Stimulated activated CD8-positive, alpha-beta memory T cell treated with anti-CD3 and anti-CD28 coated beads, Interleukin-2, amount 100 ng/mL, for 48 hours (primary cell): ENCODE results near the gene PTPRM.

Experiments
- DNase-seq, 2 donors: peaks; one replicate each; pipeline ENCODE4 v3.0.0-alpha.2; 2020; ENCODE audit warnings: low read depth in 2 of 2

Gene PTPRM

DNA sequence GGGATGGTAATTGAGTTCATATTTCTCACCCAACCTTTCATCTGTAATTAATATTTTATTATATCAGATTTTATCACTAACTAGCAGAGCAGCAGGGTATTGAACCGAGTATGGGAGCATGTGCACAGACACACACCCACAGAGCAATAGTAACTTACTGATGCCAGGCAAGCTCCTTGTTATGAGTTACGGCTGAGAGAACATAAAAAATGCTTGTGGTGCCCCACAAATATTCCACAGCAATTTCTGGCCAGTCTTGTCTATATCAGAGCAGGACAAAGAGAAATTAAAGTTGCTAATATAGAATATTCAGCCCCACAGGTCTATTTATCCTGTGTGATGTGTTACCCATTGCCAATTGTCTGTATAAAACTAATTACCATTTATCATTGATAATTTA is 540.3 kb downstream of the PTPRM start:
- DNase-seq = no peak

DNA sequence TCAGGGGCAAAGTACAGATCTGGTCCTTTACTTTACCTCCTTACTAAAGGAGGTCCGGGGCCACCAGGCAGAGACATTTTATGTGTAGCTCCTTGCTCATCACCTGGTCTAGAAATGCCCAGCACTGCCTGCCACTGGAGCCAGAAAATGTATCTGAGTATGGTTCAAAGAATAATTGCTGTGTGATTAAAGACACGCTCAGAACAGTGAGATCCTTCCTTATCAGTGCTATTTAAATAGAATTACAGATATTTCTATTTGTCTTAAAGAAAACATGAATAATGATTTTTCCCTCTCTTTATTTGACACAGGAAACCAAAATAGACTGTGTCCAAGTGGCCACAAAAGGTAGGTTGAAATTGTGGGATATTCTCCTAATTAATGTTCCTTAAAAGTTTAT is 547.4 kb downstream of the PTPRM start:
- DNase-seq = no peak

DNA sequence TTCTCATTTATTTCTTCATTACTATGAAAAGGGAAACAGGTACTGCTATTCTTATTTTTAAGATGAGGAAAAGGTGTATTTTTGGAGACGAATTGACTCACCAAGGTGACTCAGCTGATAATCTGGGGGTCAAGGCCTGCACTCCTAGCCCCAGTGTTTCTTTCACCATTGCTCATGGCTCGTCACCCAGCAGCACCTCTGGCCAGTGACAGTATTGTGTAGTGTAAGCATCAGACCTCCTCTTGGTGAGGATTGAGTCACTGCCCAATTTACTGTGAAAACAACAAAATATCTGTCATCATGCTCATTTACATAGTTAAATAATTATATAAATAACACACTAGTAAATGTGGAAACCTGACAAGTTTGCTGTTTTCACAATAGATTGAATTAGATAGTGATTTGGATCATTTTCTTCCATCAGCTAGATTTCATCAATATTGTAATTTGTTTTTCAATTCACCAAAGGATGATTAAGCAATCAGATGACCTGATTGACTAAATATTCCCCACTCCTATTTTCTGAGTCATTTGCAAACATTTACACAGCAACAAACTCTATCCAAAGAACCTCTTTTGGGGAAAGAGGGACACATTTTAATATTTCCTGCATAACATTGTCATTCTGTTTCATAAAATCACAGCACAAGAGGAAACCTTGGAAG is 549.4 kb downstream of the PTPRM start:
- no peak for DNase-seq

DNA sequence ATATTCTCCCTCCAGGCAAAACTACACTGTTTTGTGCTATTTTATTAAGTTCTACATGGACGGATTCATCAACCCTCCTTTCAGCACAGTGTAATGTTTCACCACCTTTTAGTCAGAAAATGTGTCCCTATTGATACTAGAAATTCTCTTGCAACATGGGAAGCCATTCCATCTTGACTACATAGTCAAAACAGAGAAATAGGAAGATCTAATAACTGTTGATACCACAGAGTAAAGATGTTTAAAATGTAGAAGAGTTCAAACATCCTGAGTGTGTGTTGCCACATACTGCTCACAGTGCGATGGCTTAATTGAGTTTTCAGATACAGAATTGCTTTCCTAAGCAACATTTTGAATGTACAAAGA is 549.9 kb downstream of the PTPRM start:
- DNase-seq = no peak

DNA sequence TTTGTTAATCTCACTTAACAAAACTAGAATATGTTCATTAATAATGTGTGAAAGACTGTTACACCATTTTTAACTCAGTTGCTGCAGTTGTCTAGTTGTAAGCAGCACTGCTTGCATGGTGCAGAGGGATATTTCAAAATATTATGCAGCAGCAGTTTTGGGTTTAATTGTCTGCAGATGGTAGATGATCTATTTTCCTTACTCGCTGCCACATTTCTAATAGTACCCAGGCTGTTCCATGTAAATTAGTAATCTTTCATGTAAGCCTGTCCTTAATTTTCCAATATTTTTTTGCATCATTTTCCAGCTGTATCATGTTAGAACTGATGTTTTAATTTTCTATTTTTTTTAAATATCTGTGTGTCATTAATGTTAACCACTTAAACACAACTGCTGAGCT is 554.0 kb downstream of the PTPRM start:
- no peak for DNase-seq

DNA sequence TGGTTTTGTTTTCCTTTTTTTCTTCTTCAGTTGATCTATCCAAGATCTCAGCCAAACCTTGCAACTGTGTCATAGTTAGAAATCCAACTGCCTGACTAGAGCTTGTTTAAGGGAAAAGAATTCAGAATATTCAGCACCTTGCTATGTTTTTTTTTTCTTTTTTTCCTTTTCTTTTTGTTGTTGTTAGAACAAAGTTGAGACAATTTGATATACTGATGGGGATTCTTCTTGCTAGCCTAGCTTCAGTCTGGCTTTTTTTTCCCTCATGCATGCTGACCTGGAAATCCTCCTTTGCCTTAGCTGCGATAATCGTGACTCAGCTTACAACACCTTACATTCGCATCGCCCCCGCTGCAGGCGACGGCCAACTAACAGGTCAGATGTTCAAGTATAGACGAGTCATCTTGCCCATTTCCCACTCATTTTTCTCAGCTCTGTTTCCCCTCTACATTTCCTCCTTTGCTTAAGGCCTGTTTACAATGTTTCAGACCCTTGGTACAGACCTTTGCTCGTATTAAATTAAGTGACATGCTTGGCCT is 554.9 kb downstream of the PTPRM start:
- no peak for DNase-seq

DNA sequence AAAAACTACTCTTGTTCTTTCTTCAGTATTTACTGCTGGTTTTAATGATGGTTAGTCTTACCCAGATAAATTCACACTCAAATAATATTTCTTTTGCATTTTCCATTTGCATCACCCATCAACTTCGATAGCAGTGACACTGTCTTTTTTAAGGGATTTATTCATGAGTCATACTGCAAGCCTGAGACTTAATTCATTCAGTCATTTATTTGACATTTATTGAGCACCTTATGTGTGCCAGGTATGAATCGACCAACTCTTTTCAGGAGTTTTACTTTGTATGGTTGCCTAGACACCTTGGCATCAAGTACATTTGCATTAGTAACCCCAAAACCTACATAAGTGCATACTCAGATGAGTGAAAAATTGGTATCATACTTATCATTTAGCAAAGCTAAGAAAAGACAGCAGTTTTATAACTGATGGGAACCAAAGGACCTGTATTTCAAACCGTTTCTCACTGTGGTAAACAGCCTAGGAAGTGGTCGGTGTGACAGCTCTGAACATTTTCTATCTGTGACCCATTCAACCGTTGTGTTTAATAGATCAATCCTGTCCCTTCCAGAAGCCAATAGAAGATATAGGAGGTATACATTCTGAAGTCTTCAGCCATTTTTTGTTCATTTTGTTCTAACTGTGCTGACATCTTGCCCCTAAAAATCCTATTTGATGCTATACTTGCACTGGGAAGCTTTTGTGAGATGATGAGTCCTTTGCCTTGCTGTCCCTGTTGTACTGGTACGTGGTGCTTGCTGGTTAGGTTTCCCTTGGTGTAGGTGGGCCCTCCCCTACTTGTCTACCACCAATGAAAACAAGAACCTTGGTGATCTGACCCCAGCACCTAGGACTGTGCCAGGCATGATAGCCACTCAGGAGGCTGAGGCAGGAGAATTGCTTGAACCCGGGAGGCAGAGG is 557.4 kb downstream of the PTPRM start:
- no peak for DNase-seq

DNA sequence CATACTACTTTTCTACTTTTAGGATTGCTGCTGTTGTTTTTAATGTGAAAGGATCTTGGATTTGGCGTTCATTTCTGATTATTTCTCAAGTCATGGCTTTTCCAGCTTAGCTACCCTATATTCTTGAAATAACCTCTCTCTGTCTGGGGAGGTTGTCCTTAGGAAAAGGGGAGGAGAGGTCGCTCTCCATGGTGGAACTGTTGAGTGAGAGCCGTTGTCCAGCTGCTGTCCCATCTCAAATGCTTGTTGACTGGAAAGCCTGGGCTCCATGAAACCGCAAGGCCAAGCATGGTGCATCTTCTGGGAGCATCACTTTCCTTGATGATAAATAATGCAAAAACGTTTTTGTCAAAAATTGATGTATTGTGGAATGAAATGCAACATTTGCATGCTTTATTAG is 563.0 kb downstream of the PTPRM start:
- no peak for DNase-seq

DNA sequence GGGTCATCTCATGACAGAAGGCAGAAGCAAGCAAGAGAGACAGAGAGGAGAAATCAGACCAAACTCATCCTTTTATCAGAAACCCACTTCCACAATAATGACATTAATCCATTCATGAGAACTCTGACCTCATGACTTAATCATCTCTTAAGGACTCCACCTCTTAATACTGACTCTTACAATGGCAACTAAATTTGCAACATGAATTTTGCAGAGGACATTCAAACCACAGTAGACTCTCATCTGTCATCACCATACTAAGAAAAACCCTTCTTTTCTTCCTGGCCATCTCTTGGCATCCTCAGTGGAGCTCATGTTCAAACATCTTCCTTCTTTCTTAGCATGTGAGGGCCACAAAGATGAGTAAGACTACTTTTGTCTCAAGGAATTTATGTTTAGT is 565.9 kb downstream of the PTPRM start:
- DNase-seq = no peak

DNA sequence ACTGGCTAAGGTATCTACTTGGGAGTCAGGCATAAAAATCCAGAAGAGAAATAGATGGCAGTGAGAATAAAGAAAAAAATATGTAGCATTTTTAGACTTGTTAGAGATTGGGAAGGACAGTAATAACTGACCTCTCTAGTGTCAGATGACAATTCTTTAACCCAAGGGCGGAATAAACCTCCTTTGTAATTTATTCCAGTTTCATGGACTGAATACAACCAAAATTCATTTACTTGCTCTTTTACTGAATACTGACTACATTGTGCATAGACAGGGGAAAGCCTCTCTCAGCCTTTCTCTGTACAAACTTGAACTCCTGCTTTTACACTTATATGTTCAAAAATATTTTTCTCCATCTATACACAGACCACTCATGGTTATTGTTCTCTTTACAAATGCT is 566.8 kb downstream of the PTPRM start:
- DNase-seq = no peak

DNA sequence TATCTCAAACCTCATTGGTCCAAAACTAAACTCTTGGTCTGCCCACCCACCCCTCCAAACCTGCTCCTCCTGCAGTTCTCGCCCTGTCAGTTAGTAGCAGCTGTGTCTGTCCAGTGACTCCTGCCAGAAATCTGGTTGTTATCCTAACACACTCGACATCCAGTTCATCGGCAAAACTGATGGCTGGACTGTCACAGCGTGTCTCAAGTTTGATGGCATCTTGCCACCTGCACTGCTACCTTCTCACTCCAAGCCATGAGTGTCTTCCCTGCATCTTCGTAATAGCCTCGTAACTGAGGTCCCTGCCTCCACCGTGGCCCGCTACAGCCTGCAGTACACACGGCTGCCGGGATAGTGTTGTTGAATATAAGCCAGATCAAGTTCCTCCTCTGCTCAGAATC is 572.0 kb downstream of the PTPRM start:
- no peak for DNase-seq

DNA sequence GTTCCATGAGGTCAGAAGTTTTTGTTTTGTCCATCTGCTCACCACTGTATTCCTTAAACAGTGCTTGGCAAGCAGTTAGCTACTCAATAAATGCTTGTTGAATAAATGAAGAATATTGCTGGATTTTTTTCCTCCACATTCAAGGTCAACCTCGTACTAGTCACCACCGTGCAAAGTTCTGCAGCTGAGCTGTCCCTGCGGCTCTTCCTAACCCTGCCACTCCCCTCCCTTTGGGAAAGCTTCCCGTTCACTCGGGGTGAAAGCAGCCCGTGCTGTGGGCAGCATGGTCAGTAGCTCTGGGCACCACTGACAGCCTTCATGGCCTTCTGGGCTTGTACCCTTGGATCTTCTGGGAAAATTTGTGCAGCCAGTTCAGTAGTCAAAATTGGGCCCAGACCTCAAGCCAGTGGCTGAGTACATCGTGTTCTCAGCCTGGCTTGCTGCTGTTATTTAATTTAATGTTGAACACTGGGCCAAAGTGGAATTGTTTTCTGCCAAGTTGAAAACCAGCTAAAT is 572.8 kb downstream of the PTPRM start:
- no peak for DNase-seq

DNA sequence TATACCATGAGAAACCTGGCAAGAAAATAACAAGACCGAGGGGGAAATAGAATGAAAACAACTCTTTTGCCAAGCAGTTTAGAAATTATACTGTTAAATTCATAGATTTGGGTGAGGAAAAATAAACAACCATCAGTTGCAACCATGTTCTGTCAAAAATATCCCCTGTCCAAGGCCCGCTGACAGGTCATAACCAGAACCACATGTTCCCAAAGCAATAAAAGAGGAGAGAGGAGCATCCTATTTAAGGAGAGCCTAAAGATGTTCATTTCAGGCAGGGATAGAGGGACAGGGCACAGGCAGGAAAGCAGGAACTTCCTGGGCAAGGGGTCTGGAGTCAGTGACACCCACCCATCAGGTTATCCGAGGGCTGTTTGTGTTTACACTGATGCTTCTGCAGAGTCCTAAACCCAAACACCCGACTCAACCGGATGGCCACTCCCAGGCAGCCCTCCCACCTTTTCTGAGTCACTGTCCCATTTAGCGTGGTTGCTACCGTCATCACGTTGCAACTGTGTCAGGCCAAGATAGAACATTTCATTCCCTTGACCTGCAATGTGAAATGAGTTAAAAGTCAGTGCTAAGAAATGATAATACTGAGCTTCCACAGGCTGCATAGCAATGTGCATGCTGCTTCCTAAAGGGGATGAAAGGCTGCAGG is 573.9 kb downstream of the PTPRM start:
- no peak for DNase-seq

DNA sequence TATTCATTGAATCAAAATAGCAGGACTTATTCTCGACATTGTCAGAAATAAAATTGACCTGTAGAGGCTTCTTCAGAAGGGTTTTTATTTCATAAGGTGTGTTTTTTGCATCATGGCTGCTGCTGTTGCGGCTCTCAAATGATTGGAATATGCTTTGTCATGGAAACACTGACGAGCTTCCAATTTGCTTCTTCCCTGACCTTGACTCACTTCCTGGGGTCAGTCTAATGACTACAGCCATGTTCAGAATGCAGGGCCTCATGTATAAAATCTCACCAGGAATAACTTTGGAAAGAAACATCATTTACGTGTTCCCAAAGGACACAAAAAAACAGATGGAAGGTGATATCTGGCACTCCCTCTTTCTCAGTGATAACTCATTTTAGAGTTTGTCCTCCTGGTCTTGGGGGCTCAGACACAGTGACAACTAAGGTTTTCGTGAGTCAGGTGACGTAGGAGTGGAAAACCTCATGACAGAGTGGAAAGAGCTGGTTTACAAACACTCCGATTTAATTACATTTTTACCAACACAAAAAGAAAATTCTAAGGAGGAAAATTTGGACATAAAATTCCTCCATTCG is 575.1 kb downstream of the PTPRM start:
- no peak for DNase-seq

DNA sequence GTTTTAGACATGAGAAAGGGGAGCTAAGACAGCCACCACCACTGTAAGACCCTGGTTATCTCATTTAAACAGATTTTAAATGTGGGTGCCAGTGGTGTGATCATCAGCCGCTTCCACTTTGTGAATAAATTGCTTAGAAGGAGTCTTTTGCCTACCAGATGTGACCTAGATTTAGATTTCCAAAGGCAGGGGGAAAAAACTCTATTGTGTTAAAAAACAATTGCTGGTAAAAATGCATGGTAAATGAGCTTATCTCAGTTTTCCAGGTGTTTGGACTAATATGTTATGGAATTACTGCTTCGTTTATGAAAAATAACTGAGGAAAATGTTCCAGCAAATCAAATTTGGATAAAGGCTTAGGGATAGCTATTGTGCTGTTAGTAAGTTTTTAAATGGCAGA is 575.8 kb downstream of the PTPRM start:
- DNase-seq = no peak

DNA sequence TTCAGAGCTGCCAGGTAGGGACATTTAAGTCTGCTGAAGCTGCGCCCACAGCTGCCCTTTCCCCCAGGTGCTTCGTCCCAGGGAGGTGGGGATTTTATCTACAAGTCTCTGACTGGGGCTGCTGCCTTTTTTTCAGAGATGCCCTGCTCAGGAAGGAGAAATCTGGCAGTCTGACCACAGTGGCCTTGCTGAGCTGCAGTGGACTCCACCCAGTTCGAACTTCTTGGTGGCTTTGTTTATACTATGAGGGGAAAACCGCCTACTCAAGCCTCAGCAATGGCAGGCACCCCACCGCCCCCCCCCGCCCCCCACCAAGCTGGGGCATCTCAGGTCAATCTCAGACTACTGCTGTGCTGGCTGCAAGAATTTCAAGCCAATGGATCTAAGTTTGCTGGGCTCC is 584.1 kb downstream of the PTPRM start:
- DNase-seq = no peak

DNA sequence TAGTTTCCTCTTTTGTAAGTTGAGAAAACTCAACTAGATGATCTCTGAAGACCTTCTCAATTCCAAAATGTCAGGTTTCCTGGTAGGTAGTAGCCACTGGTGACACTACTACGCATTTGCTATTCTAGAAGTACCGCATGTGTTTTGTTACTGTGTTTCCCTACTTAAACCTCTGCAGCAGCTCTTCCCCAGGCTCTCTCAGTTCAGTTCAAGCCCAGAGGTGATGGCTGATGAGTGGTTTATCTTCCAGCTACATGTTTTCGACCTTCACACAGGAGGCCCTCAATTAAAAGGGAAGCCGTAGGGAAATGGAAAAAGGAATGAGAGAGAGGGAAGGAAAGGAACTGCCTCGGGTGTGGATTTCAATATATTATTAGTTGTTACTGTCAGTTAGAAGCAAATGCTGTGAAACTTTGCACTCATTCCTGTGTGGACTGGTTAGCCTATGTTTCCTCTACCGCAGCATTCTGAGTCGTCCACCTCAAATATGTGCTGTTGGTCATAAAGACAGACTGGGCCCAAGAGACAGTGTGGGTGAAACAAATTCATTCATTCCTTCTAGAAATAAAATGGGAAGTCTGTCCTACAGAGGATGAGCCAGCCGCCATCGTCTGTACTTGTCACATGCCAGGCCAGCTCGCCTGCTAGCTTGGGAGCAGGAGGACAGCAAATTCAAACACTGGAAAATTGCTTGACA is 586.9 kb downstream of the PTPRM start:
- no peak for DNase-seq

DNA sequence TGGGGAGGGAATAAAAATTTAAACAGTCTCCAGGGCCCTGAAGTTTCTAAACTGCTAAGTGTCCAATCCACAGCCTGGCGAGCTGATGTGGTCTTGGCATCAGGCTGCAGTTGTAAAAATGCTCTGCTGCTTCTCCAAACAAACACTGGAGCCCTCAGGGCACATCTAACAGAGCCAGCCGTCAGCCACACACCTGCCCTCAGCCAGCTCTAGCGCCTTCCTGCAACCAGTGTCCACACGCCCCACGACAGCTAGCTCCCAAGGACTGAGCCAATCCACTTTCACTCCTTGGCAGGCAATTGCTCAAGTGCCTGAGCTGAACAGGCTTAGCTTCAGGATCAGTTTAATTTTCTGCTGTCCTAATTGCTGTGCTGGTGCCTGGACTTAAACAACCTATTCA is 595.7 kb downstream of the PTPRM start:
- DNase-seq = no peak

DNA sequence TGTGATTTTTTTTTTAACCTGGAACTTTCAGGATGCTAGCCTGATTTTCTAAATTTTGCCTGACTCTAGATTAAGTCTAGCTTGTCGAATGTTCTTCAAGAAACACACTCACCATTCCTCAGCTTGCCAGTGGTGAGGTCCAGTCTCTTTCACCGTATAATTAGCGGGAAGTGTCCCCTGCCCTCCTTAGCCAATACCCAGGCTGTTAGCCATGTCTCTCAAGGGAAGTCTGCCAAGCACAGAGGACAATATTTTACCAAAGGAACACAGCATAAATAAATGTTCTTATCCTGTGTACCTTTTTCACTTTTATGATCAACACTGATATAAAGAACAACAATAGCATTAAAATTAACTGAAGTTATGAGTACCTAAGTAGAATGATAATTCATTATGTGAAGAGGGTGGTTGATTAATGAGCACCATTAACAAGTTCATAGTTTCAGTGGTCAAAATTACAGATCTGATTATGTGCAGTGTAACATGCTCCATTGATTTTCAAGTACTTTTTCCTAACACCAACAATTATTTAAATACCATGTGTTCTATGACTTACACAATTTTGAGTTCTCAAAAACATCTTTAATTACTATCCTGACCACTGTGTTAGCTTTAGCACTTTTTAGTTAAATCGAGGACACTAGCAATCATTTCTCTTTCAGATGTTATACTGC is 596.3 kb downstream of the PTPRM start:
- no peak for DNase-seq

DNA sequence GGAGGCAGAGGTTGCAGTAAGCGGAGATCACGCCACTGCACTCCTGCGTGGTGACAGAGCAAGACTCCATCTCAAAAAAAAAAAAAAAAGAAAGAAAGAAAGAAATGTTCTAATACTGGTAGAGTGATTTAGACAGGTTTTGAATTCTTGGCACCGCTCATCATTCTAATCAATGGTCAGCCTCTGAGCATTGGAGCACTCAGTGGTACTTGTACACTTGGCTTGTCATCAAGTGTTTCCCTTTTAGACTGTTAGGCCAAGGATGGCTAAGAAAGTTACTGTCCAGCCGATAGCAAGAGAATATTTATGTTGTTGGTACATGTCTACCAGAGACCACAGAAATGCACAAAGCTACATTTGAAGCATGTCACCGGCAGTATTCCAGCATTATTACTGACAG is 598.0 kb downstream of the PTPRM start:
- no peak for DNase-seq

DNA sequence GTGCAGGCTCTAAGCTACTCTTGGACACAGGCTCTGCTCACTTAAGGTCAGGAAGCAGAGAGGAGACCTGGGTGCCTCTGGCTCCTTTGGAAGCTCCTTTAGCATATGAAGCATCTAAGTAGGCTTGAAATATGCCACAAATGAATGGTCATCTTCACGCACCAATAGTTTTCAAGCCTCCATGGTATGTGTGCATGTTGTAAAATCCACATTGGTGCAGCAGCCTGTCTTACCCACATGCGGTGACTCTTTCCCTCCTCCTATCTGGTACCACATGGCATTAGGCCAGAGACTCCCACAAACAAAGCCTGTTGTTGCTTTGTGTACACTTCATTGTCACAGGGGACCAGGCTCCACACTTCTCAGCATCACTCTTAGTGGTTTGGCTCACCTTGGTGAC is 599.9 kb downstream of the PTPRM start:
- DNase-seq = no peak
